HG03565 (cell line): ENCODE results near the gene ZNF444.
"Not testable (repeated sequence)": the region's sequence is repeated elsewhere in the genome, so short reads cannot be mapped to it uniquely, and the experiment has no call there.

Experiments
- ATAC-seq: cut with Tn5 transposase; IDR thresholded peaks from one replicate; pipeline ENCODE4 v1.9.1; 2021; ENCODE audit warnings: mild to moderate bottlenecking, moderate library complexity; ENCODE audit not compliant: unreplicated experiment

Gene ZNF444

DNA sequence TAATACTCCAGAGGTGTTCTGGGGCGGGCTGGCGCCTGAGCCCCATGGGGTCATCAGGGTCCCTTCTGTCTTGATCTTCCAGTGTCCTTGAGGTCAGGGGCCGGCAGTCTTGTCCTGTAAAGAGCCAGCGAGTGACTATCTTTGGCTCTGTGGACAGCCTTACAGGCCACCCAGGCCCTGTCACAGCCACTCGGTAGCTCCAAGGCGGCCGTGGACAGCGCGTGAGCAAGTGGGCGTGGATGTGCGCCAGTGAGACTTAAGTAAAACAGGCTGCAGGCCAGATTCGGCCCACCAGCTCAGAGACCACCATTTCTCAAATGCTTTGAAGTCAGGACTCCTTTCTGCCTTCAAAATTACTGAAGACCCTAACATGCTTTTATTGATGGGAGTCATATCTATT, 3.7 kb downstream of the ZNF444 start:
- ATAC-seq: no peak

DNA sequence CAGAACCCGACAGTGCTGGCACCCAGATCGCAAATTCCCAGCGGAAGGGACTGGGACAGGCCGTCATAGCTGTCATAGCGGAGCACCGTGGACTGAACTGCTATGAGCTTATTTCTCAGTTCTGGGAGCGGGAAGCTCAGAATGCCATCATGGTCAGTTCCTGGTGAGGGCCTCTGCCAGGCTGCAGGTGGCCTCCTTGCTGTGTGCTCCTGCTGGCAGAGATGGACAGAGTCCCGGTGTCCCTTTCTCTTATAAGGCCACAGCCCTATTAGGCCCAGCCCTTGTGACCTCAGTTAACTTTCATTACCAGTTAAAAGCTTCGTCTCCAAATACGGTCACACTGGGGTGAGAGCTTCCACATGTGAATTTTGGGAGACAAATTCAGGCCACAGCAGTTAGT, 4.6 kb downstream of the ZNF444 start:
- no peak for ATAC-seq

DNA sequence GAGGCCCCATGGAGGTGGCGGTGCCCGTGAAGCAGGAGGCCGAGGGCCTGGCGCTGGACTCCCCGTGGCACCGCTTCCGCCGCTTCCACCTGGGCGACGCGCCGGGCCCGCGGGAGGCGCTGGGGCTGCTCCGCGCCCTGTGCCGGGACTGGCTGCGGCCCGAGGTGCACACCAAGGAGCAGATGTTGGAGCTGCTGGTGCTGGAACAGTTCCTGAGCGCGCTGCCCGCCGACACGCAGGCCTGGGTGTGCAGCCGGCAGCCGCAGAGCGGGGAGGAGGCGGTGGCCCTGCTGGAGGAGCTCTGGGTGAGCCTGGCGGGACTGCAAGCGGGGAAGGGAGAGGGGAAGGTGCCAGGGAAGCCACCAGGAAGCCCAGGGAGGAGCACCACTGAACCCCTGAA, 5.8 kb downstream of the ZNF444 start:
- no peak for ATAC-seq

DNA sequence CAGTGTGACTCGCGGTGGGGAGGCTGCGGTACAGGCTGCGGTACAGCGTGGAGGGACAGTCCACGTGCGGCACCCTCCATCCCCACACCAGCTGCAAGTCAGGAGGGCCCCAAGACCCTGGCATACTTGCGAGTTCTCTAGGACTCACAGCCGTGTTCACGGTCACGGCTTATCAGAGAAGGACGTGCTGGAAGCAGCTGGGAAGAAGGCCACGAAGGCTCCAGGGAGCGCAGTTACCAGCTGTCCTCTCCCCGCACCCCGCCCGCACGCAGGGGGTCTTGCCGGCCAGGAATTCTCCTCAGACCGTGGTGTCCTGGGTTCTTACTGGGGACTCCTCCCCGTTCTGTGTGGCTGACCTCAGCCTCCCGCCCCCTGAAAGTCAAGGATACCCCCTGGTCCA, 6.2 kb downstream of the ZNF444 start:
- ATAC-seq: no peak

DNA sequence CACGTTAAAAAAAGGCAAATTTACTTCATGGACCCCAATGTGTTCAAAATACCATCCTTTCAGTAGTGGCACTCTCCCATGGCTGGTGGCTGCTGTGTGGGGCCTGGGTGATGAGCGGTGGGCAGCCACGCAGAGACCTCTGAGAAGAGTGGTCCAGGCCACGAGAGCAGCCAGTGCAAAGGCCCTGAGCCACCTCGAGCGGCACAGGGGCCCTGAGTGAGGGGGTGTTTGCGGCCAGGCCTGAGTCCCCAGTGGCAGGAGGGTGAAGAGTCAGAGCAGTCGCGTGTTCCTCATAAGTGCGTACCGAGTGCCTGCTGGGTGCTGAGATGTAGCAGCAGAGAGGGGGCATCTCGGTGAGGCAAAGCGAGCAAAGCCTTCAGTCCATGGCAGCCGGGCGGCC, 7.0 kb downstream of the ZNF444 start:
- ATAC-seq: no peak

DNA sequence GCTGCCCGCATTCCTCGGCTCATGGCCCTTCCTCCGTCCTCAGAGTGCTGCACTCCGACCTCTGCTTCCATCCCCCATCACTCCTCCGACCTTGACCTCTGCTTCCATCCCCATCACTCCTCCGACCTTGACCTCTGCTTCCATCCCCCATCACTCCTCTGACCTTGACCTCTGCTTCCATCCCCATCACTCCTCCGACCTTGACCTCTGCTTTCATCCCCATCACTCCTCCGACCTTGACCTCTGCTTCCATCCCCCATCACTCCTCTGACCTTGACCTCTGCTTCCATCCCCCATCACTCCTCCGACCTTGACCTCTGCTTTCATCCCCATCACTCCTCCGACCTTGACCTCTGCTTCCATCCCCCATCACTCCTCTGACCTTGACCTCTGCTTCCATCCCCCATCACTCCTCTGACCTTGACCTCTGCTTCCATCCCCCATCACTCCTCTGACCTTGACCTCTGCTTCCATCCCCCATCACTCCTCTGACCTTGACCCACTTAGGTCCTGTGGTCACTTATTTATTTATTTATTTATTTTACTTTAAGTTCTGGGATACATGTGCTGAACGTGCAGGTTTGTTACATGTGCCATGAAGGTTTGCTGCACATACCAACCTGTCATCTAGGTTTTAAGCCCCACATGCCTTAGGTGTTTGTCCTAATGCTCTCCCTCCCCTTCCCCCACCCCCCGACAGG, 8.0 kb downstream of the ZNF444 start:
- not testable (repeated sequence) for ATAC-seq

DNA sequence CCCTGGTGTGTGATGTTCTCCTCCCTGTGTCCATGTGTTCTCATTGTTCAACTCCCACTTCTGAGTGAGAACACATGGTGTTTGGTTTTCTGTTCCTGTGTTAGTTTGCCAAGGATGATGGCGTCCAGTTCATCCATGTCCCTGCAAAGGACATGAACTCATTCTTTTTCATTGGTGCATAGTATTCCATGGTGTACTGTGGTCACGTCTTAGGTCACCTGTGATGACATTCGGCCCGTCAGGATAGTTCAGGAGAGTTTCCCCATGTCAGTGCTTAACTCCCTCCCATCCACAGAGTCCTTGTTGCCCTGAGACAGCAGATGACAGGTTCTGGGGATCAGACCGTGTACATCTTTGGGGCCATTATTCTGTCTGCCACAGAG, 8.6 kb downstream of the ZNF444 start:
- no peak for ATAC-seq

DNA sequence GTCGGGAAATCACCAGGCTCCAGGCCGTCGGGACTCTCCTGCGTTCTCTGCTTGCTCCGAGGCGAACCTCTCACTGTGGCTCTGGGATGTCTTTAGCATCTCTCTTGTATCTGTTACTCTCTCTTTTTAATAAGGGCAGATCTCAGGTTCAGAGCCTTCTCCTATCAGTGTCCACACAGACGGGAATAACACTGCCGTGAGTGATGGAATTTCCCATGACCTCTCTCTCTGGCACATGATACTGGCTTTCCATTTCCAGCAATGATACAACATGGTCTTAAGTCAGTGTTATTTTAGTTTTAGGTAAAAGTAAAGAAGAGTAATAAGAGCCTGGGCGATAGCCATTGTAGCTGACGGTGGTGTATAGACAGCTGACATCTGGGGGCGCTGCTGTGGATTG, 9.3 kb downstream of the ZNF444 start:
- no peak for ATAC-seq

DNA sequence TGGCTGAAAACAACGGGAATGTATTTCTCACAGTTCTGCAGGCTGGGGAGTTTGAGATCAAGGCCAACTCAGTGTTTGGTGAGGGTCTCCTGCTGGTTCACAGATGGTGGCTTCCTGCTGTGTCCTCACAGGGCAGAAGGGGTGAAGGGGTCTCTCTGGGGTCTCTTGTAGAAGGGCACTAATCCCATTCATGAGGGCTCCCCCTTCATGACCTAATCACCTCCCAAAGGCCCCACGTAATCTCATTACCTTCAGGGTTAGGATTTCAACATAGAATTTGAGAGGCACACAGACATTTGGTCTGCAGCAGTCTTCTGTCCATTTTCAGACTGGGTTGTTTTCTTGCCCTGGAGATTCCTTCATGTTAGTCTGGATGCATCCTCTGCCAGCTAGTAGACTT, 11.6 kb downstream of the ZNF444 start:
- no peak for ATAC-seq

DNA sequence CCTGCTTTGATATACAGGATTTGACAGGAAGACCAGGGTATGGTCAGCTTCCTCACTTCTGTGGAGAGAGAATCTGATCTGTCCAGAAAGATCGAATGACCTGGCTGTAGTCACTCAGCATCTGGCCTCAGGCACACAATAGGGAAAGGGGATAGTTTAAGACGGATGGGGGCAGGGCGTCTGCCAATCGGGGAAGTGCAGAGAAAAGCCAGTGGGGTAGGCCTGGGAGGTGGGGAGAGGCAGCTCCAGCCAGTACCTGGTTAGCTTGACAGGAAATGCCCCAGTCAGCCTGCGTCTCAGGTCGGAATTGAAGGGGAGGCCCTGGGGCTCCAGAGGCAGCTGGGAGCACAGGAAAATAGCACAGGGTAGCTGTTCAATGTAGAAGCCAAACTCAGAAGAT, 12.4 kb downstream of the ZNF444 start:
- no peak for ATAC-seq

DNA sequence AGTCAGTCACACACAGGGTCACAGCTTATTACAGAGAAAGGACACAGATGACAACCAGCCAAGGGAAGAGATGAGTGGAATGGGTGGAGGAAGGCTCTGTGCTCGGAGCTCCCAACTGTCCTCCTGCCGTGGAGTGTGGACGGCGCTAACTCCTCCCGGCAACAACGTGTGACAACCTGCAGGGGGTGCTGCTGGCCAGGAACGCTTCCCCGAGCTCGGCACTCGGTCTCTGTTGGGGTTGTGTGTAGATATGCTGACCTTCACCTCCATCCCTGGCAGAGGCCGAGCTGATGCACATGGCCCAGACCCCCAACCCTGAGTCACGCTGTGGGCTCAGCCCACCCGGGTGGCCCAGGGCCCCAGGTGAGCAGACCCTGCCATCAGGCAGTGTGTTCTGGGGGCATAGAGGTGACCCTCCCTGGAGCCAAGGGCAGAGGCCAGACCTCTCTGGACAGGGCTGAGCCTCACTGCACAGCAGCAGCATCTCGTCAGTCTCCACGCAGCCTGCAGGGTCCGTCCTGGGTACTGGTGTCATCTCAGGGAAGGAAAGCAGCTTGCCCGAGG, 14.1 kb downstream of the ZNF444 start:
- no peak for ATAC-seq

DNA sequence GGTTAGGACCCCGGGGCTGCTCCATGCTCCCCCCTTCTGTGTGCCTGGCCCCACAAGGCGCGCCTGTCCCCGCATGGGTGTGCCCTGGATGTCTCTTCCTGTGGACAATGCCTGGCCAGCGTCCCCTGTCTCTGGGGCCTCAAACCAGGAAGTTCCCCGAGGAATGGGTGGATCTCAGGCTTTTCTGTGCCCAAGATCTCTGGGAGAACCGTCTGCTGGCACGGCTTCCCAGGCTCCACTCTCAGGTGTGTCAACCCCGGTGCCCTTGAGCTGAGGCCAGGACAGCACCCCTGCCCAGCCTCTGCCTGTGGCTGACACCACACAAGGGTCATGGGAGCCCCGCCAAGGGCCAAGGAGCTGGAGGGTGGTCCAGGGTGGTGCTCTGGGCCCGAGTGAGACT, 15.7 kb downstream of the ZNF444 start:
- no peak for ATAC-seq

DNA sequence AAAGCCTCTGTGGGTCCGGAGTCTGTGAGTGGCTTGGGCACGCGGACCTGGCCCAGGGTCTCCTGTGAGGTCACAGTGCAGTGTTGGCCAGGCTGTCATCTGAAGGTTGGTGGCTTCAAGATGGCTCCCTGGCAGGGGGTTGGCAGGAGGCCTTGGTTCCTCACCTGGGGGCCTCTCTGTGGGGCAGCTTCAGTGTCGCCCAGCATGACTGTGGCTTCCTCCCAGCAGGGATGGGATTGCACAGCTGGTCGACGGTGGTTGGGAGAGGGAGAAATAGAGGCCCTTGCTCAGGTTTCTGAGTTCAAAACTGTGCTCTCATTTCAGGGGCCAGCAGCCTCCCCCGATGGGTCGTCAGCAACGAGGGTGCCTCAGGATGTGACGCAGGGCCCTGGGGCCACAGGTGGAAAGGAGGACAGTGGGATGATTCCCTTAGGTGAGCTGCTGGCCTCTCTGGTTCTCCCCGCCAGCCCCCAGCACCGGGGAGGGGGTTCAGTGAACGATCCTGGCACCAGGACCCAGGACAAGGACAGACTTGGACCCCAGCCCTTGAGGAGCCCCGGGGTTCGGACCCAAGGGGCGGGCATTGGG, 17.2 kb downstream of the ZNF444 start:
- ATAC-seq: no peak

DNA sequence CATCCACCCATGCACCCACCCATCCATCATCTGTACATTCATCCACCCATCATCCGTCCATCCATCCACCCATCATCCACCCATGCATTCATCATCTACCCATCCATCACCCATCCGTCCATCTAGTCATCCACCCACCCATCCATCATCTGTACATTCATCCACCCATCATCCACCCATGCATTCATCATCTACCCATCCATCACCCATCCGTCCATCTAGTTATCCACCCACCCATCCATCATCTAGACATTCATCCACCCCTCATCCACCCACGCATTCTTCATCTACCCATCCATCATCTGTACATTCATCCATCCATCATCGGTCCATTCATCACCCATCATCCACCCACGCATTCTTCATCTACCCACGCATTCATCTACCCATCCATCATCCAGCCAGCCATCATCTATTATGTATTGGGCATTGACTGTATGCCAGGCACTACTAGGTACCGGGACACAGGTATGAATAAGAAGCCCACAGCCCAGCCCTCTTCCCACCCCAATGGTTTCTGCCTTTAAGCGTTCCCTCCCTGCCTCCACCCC, 18.0 kb downstream of the ZNF444 start:
- ATAC-seq: no peak

DNA sequence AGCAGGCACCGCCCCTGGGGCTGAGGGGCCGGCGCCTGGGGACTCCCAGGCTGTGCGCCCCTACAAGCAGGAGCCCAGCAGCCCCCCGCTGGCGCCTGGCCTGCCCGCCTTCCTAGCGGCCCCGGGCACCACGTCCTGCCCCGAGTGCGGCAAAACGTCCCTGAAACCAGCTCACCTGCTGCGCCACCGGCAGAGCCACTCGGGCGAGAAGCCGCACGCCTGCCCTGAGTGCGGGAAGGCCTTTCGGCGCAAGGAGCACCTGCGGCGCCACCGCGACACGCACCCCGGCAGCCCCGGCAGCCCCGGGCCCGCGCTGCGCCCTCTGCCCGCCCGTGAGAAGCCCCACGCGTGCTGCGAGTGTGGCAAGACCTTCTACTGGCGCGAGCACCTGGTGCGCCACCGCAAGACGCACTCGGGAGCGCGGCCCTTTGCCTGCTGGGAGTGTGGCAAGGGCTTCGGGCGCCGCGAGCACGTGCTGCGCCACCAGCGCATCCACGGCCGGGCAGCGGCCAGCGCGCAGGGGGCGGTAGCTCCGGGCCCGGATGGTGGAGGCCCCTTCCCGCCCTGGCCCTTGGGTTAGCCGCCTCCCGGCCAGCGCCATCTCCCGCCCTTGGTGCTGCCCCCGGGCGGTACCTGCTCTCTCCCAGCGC, 18.7 kb downstream of the ZNF444 start:
- ATAC-seq: no peak

DNA sequence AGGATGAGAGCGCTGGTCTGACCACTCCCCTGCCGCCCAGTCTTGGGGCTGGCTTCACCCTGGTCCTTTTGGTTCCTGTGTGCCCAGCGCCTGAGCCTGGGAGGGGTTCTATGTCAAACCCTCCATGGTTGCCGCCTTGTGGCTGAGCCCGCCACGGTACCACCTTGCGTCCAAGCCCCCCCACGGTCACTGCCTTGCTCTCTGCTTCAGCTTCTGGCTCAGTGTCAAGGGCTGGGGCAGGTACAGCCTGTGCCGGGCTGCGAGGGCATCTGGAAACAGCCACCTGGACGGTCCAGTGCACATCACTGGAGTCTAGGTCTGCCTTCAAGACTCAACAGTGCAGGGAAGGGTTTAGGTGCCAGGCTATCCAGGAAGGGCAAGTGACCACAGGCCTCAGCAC, 20.4 kb downstream of the ZNF444 start:
- no peak for ATAC-seq

DNA sequence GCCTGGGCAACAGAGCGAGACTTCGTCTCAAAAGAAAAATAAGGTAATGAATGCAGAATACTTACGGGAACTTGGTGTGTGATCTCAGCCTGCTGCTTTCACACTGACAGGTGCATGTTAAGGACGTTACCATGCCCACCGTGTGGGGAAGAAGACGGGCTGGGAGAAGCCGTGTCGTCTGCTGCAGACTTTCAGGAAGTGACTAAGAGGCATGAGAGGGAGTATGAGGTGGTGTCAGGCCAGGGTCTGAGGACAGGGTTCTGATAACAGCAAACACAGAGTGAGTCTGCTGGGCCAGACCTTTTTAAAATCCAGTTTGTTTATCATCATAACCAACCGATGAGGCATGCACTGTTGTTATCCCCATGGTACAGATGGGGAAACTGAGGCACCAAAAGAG, 21.2 kb downstream of the ZNF444 start:
- ATAC-seq: no peak

DNA sequence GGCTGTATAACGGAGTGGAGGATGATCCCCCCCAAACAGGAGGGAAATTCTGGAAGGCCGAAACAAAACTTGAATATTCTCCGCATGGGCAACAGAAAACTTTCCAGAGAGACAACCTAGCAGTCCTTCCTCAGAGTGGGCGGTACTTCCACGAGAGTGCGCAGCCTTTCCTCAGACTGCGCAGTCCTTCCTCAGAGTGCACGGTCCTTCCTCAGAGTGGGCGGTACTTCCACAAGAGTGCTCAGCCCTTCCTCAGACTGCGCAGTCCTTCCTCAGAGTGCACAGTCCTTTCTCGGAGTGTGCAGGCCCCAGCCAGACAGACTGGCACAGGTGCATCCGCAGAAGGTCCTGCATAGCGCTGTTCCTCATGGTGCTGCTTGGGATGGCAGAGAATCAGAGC, 22.0 kb downstream of the ZNF444 start:
- ATAC-seq: no peak

DNA sequence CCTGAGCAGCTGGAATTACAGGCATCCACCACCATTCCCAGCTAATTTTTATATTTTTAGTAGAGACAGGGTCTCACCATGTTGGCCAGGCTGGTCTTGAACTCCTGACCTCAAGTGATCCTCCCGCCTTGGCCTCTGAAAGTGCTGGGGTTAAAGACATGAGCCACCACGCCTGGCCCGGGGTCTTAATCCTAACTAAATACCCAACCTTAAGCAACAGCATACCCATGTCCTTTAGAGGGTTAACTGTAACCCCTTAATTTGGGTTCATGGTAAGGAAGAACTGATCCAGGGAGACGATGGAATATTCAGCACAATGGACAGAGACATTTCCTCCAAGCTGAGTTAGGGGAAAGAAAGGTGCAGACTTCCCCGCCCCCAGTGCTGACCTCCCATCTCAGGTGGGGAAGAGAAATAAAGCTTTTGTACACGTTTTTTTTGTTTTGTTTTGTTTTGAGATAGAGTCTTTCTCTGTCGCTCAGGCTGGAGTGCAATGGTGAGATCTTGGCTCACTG, 26.0 kb downstream of the ZNF444 start:
- ATAC-seq: no peak

DNA sequence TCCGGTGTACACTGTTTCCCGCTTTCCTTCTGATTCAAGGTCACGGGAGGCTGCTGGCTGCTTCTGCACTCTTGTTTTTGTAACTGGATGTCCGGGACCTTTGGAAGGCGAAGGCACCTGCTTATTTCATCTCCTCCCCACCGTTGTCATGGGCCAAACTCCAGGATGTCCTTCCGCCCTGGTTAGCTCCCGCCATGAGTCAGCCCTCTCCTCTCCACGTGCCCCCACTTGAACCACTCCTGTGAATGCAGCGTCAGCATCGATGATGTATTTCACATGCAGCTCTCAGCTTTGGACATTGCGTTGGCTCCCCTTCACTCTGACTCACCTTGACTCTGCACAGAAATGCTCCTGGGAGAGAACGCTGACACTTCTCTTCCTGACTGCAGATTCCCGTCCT, 29.2 kb downstream of the ZNF444 start:
- ATAC-seq: no peak

DNA sequence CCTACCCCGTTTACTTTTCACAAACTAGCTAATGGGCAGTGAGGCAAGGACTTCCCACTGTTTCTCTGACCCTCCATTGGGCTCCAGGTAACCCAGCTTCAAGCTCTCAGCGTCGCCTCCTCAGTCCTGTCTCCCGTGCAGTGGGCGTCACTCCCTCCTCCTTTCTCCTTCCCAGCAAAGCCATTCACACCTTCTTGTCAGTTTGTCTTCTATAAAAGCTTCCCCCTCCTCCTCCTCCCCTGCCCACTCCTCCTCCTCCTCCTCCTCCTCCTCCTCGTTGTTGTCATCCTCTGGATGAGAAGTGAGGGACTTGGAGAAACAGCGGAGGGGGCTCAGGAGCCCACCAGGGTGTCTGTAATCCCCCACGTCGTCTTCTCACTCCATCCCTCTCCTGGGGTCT, 33.0 kb downstream of the ZNF444 start:
- ATAC-seq: no peak

DNA sequence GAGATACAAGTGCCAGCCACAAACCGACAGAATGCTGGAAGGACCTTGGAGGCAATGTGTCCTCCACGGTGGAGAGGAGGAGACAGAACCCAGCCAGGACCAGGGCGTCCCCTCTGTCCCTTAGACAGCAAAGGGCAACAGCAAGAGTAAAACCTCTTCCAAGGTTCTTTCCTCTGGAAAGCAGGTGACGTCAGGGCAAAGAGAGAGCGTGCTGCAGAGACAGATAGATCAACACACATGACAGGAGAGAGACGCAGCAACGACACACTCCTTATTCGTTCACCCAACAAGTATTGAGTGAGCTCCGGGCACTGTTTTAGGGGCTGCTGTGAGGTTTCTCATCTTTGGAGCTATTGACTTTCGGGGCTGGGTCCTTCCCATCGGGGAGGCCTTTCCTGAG, 33.5 kb downstream of the ZNF444 start:
- ATAC-seq: no peak
